CD4-positive, alpha-beta T cell (primary cell): ENCODE measurements around the gene NME7. TPM values are rescaled to one million over a fixed set of nuclear protein-coding genes. Genes with fewer than 3 reads are reported as not detected.

Experiments
- ATAC-seq: fragments of 200-7000 bp; cut with Tn5 transposase; one replicate; pipeline ENCODE4 v1.10.0; 2022; ENCODE audit warnings: mild to moderate bottlenecking; ENCODE audit not compliant: poor library complexity
- CTCF ChIA-PET: fragments of 350-600 bp; sonication (Branson Sonifier 250); formaldehyde crosslinking; loops from one replicate; lab custom pipeline; 2021; ENCODE audit warnings: antibody characterized with exemption, inconsistent platforms; lab: Charles Lee
- POLR2A ChIA-PET: fragments of 350-600 bp; sonication (Branson Sonifier 250); formaldehyde crosslinking; loops from one replicate; lab custom pipeline; 2021; ENCODE audit warnings: antibody characterized with exemption, inconsistent platforms; lab: Charles Lee
- DNase-seq, 14 experiments: peaks; one replicate each; pipeline ENCODE4 v3.0.0-alpha.2; 2013 to 2020; ENCODE audit warnings: mixed read lengths in 2 of 14
- H3K27ac ChIP-seq, 2 donors: one replicate each; pipeline versions ENCODE4 v1.5.1 to v1.7.0; 2013; ENCODE audit warnings: low read length in 2 of 2, low read depth in 1 of 2, mild to moderate bottlenecking in 1 of 2
- H3K27me3 ChIP-seq, 2 experiments: 1 replicate in 1 of 2; 2 replicates in 1 of 2; pipeline versions ENCODE4 v1.6.1 to v1.7.0; 2013; ENCODE audit warnings: low read length in 2 of 2, control low read depth in 1 of 2, mild to moderate bottlenecking in 1 of 2, moderate library complexity in 1 of 2; ENCODE audit not compliant: insufficient read depth in 2 of 2, control insufficient read depth in 1 of 2
- H3K36me3 ChIP-seq: one replicate; pipeline ENCODE4 v1.6.1; 2013; ENCODE audit warnings: low read length, control low read depth; ENCODE audit not compliant: insufficient read depth
- H3K4me1 ChIP-seq: one replicate; pipeline ENCODE4 v1.6.1; 2013; ENCODE audit warnings: low read length, control low read depth; ENCODE audit not compliant: insufficient read depth
- H3K4me3 ChIP-seq: one replicate; pipeline ENCODE4 v1.5.1; 2013; ENCODE audit warnings: mild to moderate bottlenecking, low read length, moderate library complexity
- H3K9me3 ChIP-seq, 2 experiments: 1 replicate in 1 of 2; 2 replicates in 1 of 2; pipeline versions ENCODE4 v1.6.1 to v1.7.0; 2013; ENCODE audit warnings: low read length in 2 of 2, mild to moderate bottlenecking in 2 of 2, control low read depth in 1 of 2, moderate library complexity in 1 of 2; ENCODE audit not compliant: control insufficient read depth in 1 of 2, insufficient read depth in 1 of 2
- H3K27ac Mint-ChIP-seq: one replicate; pipeline ENCODE4 v1.8.0; 2020; ENCODE audit warnings: mixed read lengths
- H3K27me3 Mint-ChIP-seq: one replicate; pipeline ENCODE4 v1.8.0; 2021; ENCODE audit warnings: mixed read lengths
- H3K36me3 Mint-ChIP-seq: one replicate; pipeline ENCODE4 v1.8.0; 2021; ENCODE audit warnings: low read depth, mixed read lengths
- H3K4me1 Mint-ChIP-seq: one replicate; pipeline ENCODE4 v1.8.0; 2021; ENCODE audit warnings: low read depth, mixed read lengths
- H3K4me3 Mint-ChIP-seq: one replicate; pipeline ENCODE4 v1.8.0; 2020; ENCODE audit warnings: mild to moderate bottlenecking, mixed read lengths
- H3K9me3 Mint-ChIP-seq: one replicate; pipeline ENCODE4 v1.8.0; 2020; ENCODE audit warnings: mixed read lengths
- intact Hi-C, 2 experiments: fragments of 100-400 bp; cut with DNase I in 1 of 2; cut with micrococcal nuclease in 1 of 2; formaldehyde crosslinking; loops; one replicate each; pipeline versions ENCODE4 v1.15.1 to v1.9.0; 2023 to 2025; cut with DNase I, micrococcal nuclease
- total RNA-seq, 174 experiments: library from RNA in 2 of 174; stranded (reverse) in 2 of 174; gene quantifications; one replicate each; pipeline ENCODE4 v1.2.3 and lab custom pipeline; 2021 to 2026
- TF ChIP-seq, protein P1 (sequence below): fragments of 200-600 bp; IDR thresholded peaks from one replicate; pipeline ENCODE4 v1.8.0; 2022; ENCODE audit warnings: antibody characterized with exemption, mild to moderate bottlenecking

NME7 gene
- total RNA-seq, 2 experiments from 2014 or later = 7.2 to 8.3 TPM

DNA sequence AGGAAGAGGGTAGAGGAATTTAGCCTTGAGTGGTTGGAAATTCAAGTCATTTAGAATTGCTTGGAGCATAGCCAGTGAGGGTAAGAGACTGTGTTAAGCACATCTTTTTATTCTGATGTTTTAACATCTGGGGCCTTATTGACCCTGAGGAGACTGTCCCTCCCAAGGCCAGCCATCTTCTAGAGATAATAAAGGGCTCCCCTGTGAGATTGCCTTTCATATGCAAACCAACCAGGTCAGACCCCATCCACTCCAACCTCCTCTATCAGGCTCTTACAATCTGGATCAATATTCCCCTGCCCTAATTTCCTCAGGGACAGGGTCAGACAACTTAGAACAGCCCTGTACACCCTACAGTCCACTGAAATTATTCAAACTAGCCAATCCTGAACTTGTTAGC lies 167.3 kb downstream of the NME7 start:
- POLR2A ChIA-PET = no interaction called here
- H3K27me3 Mint-ChIP-seq = no peaks in the 10 kb centered on the region
- ATAC-seq = no peak
- no peaks in the 10 kb centered on the region for H3K4me1 Mint-ChIP-seq
- Histone ChIP-seq H3K36me3 (no peaks in the 10 kb centered on the region), H3K27me3 (no peaks in the 10 kb centered on the region), H3K4me1 (no peaks in the 10 kb centered on the region), H3K4me3 (no peak overlapping the region), H3K27ac (no peak overlapping the region), H3K9me3 (no peaks in the 10 kb centered on the region)
- H3K36me3 Mint-ChIP-seq = no peaks in the 10 kb centered on the region
- TF ChIP-seq, protein P1, sequence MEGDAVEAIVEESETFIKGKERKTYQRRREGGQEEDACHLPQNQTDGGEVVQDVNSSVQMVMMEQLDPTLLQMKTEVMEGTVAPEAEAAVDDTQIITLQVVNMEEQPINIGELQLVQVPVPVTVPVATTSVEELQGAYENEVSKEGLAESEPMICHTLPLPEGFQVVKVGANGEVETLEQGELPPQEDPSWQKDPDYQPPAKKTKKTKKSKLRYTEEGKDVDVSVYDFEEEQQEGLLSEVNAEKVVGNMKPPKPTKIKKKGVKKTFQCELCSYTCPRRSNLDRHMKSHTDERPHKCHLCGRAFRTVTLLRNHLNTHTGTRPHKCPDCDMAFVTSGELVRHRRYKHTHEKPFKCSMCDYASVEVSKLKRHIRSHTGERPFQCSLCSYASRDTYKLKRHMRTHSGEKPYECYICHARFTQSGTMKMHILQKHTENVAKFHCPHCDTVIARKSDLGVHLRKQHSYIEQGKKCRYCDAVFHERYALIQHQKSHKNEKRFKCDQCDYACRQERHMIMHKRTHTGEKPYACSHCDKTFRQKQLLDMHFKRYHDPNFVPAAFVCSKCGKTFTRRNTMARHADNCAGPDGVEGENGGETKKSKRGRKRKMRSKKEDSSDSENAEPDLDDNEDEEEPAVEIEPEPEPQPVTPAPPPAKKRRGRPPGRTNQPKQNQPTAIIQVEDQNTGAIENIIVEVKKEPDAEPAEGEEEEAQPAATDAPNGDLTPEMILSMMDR = no peak
- no peak overlapping the region for H3K4me3 Mint-ChIP-seq
- DNase-seq = no peak
- CTCF ChIA-PET = no interaction called here
- H3K27ac Mint-ChIP-seq = no peak overlapping the region
- H3K9me3 Mint-ChIP-seq = no peaks in the 10 kb centered on the region
- intact Hi-C loops = no loop called here

DNA sequence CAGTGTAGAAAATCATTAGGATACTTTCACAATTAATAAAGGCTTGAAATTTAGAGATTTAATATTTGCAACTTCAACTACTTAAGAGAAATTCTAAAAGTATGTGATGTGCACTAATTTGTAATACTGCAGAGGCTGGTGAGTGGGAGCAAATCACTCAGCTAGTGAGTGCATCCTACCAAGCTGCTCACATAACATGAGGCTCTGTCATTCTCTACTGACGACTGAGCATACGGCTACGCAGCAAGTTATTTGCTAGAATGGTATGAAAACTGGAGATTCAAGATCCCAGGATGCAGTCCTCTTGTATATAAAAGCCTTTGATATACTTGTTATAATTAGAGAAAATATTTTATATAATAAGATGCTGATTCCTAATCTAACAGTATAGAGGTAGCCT lies 171.0 kb downstream of the NME7 start:
- Histone ChIP-seq H3K36me3 (no peaks in the 10 kb centered on the region), H3K4me3 (no peak overlapping the region), H3K9me3 (no peaks in the 10 kb centered on the region), H3K4me1 (no peaks in the 10 kb centered on the region), H3K27ac (no peak overlapping the region), H3K27me3 (no peaks in the 10 kb centered on the region)
- Mint-ChIP-seq H3K36me3 (no peaks in the 10 kb centered on the region), H3K27ac (no peak overlapping the region), H3K4me1 (no peaks in the 10 kb centered on the region), H3K27me3 (no peaks in the 10 kb centered on the region), H3K9me3 (no peaks in the 10 kb centered on the region), H3K4me3 (no peak overlapping the region)
- DNase-seq = no peak
- ATAC-seq = no peak
- TF ChIP-seq, protein P1 = no peak
- CTCF ChIA-PET = no interaction called here
- intact Hi-C loops = no loop called here
- POLR2A ChIA-PET = no interaction called here

DNA sequence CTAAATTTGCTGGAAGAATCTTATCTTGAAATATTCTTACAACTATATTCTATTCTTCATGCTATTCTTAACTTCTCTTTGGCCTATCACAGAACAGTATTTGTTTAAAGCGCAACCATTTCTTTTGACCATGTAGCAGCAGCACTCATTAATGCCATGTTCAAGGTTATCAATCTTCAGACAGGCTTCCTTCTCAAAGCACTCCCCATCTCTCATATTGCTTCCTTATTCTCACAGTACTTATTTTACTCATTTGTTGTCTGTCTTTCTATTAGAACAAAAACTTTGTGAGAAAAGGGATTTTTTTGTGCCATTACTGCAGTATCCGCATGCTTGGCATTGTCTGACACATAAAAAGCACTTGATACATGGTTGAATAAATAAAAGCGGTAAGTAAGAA lies 171.4 kb downstream of the NME7 start:
- H3K27me3 Mint-ChIP-seq = no peaks in the 10 kb centered on the region
- no peaks in the 10 kb centered on the region for H3K36me3 Mint-ChIP-seq
- ATAC-seq (no peak), DNase-seq (no peak)
- ChIA-PET CTCF (no interaction called here), POLR2A (no interaction called here)
- no peaks in the 10 kb centered on the region for H3K4me1 ChIP-seq
- no peak overlapping the region for H3K27ac ChIP-seq
- H3K36me3 ChIP-seq = no peaks in the 10 kb centered on the region
- no peak overlapping the region for H3K4me3 ChIP-seq
- no peak overlapping the region for H3K27ac Mint-ChIP-seq
- H3K4me1 Mint-ChIP-seq = no peaks in the 10 kb centered on the region
- TF ChIP-seq, protein P1 = no peak
- H3K9me3 Mint-ChIP-seq = no peaks in the 10 kb centered on the region
- H3K27me3 ChIP-seq = no peaks in the 10 kb centered on the region
- H3K9me3 ChIP-seq = no peaks in the 10 kb centered on the region
- H3K4me3 Mint-ChIP-seq = no peak overlapping the region
- intact Hi-C loops = no loop called here
